ENCODE data around the gene SHISA5. TPM values are rescaled to one million over a fixed set of nuclear protein-coding genes. Genes with fewer than 3 reads are reported as not detected.
"Not testable (repeated sequence)": the region's sequence is repeated elsewhere in the genome, so short reads cannot be mapped to it uniquely, and the experiment has no call there.

SHISA5 gene
- polyA plus RNA-seq, 1 experiment = 217 TPM

- ChIA-PET CTCF (interaction anchor here (1.7 kb wide), 1 partner anchor 28 kb away, joined by 4 read pairs; no protein-coding TSS in a partner anchor), POLR2A (no interaction called here)
- Histone ChIP-seq H3K36me3 (ENCODE audit: control insufficient read depth, insufficient read depth, low read length) (peaks cover 5% of the 10 kb centered on the region; the same call in 1 of the 2 replicates), H3K4me3 (ENCODE audit: low read depth, low read length) (no peak overlapping the region), H3K27me3 (ENCODE audit: control insufficient read depth, insufficient read depth, low read length) (no peaks in the 10 kb centered on the region)
- no peak for TF ChIP-seq CTCF (IDR thresholded peaks at IDR 0.05; ENCODE audit: insufficient read depth, low read depth, low read length)
- no peak for DNase-seq (ENCODE audit: low read depth)
These were observed 2.8 kb downstream of the SHISA5 start for GRCh38 chr3:48501196-48501595.

GRCh38 chr3:48500656-48501055 is 3.3 kb downstream of the SHISA5 start:
- POLR2A ChIA-PET = no interaction called here
- CTCF ChIA-PET = interaction anchor here (1.7 kb wide), 1 partner anchor 27 kb away, joined by 4 read pairs; no protein-coding TSS in a partner anchor

GRCh38 chr3:48493203-48493501 is 10.8 kb downstream of the SHISA5 start:
- ChIA-PET CTCF (no interaction called here), POLR2A (no interaction called here)
- peaks cover 3% of the 10 kb centered on the region for H3K36me3 ChIP-seq (ENCODE audit: control insufficient read depth, insufficient read depth, low read length)
- no peak for TF ChIP-seq CTCF (IDR thresholded peaks at IDR 0.05; ENCODE audit: insufficient read depth, low read depth, low read length)
- DNase-seq (ENCODE audit: low read depth) = no peak
- H3K4me3 ChIP-seq (ENCODE audit: low read depth, low read length) = no peak overlapping the region
- H3K27me3 ChIP-seq (ENCODE audit: control insufficient read depth, insufficient read depth, low read length) = no peaks in the 10 kb centered on the region

More at GRCh38 chr3:48500656-48501055, 3.3 kb downstream of the SHISA5 start:
- DNase-seq (ENCODE audit: low read depth) = no peak
- Histone ChIP-seq H3K36me3 (ENCODE audit: control insufficient read depth, insufficient read depth, low read length) (peaks cover 5% of the 10 kb centered on the region; the same call in 1 of the 2 replicates), H3K4me3 (ENCODE audit: low read depth, low read length) (no peak overlapping the region), H3K27me3 (ENCODE audit: control insufficient read depth, insufficient read depth, low read length) (no peaks in the 10 kb centered on the region)
- no peak for TF ChIP-seq CTCF (IDR thresholded peaks at IDR 0.05; ENCODE audit: insufficient read depth, low read depth, low read length)

- H3K4me3 ChIP-seq (ENCODE audit: low read depth, low read length) = no peak overlapping the region
- ChIA-PET POLR2A (no interaction called here), CTCF (interaction anchor here (1.1 kb wide), 1 partner anchor 67 kb away, joined by 3 read pairs; no protein-coding TSS in a partner anchor)
- H3K27me3 ChIP-seq (ENCODE audit: control insufficient read depth, insufficient read depth, low read length) = no peaks in the 10 kb centered on the region
- peaks cover 3% of the 10 kb centered on the region for H3K36me3 ChIP-seq (ENCODE audit: control insufficient read depth, insufficient read depth, low read length)
- no peak for TF ChIP-seq CTCF (IDR thresholded peaks at IDR 0.05; ENCODE audit: insufficient read depth, low read depth, low read length)
- DNase-seq (ENCODE audit: low read depth) = peak; percentile 46
These were observed 11.3 kb downstream of the SHISA5 start for GRCh38 chr3:48492461-48493202.

- no peak for TF ChIP-seq CTCF (IDR thresholded peaks at IDR 0.05; ENCODE audit: insufficient read depth, low read depth, low read length)
- POLR2A ChIA-PET = no interaction called here
- CTCF ChIA-PET = no interaction called here
- Histone ChIP-seq H3K27me3 (ENCODE audit: control insufficient read depth, insufficient read depth, low read length) (no peaks in the 10 kb centered on the region), H3K36me3 (ENCODE audit: control insufficient read depth, insufficient read depth, low read length) (peaks cover 1% of the 10 kb centered on the region; the same call in 1 of the 2 replicates), H3K4me3 (ENCODE audit: low read depth, low read length) (no peak overlapping the region)
- no peak for DNase-seq (ENCODE audit: low read depth)
These were observed 17.0 kb downstream of the SHISA5 start for GRCh38 chr3:48486952-48487351.

- CTCF ChIA-PET = not testable (repeated sequence)
These were observed 21.2 kb downstream of the SHISA5 start for GRCh38 chr3:48482822-48483221.

GRCh38 chr3:48480891-48481290 is 23.1 kb downstream of the SHISA5 start:
- DNase-seq (ENCODE audit: low read depth); H3K4me3 ChIP-seq (ENCODE audit: low read depth, low read length); POLR2A ChIA-PET; H3K27me3 ChIP-seq (ENCODE audit: control insufficient read depth, insufficient read depth, low read length); H3K36me3 ChIP-seq (ENCODE audit: control insufficient read depth, insufficient read depth, low read length): not testable (repeated sequence)
- CTCF ChIA-PET = interaction anchor here (1.1 kb wide), 1 partner anchor 68 kb away, joined by 4 read pairs; no protein-coding TSS in a partner anchor

More at GRCh38 chr3:48482822-48483221, 21.2 kb downstream of the SHISA5 start:
- H3K36me3 ChIP-seq (ENCODE audit: control insufficient read depth, insufficient read depth, low read length); H3K27me3 ChIP-seq (ENCODE audit: control insufficient read depth, insufficient read depth, low read length); DNase-seq (ENCODE audit: low read depth); H3K4me3 ChIP-seq (ENCODE audit: low read depth, low read length); POLR2A ChIA-PET: not testable (repeated sequence)
